HG02588 (cell line): ENCODE measurements around the gene DBNDD1.
"Not testable (repeated sequence)": the region's sequence is repeated elsewhere in the genome, so short reads cannot be mapped to it uniquely, and the experiment has no call there.

Experiments
- ATAC-seq: cut with Tn5 transposase; IDR thresholded peaks from one replicate; pipeline ENCODE4 v1.9.1; 2021; ENCODE audit warnings: mild to moderate bottlenecking, moderate library complexity; ENCODE audit not compliant: unreplicated experiment

The DBNDD1 gene

DNA sequence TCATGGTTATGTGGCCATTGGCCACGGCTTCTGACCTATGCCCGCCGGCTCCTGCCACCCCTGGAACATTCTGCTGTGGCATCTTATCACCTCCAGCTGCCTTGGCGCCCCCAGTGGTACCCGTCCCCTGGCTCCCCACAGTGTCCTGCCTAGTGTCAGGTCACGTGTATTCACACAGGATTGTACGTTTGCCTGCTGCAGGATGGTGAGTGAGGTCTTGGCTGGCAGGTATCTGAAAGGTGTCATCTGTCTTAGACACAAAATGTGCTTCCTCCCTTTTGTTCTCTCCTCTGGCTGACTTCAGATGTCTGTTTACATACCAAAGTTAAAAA lies 24.9 kb downstream of the DBNDD1 start:
- ATAC-seq: no peak

DNA sequence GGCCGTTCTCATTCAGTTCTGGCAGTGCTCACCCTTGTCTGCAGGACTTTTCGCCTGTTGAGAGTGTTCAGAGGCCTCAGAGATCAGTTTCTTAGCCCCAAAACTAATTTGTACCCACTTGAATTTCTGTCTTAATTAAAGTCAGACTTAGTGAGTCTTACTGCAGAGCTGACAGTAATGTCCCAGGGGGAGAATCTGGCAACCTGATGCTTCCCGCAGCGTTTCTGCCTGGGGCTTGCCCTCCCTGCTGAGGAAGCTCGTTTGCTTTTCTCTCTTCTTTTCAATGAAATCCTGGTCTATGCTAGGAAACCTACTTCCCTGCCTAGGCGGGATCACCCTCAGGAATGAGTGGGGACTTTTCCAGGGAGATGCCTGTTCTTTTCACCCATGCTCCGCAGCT lies 25.3 kb downstream of the DBNDD1 start:
- ATAC-seq: no peak

DNA sequence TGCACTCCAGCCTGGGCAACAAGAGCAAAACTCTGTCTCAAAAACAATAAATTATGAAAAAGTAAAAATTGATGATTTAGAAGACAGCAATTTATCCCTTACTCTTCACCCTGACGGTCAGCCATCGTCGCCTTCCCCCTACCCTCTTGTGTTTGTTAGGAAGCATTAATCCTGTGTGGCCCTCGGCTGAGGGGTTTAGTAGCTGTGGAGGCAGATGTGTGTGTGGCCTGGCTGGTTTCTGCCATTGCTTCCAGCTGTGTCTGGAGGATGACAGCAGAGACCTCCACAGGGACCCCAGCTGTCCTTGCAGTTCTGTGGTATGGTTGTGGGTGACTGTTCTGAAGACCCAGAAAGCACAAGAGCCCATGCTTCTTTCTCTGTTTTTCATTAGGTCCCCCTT lies 25.9 kb downstream of the DBNDD1 start:
- no peak for ATAC-seq

DNA sequence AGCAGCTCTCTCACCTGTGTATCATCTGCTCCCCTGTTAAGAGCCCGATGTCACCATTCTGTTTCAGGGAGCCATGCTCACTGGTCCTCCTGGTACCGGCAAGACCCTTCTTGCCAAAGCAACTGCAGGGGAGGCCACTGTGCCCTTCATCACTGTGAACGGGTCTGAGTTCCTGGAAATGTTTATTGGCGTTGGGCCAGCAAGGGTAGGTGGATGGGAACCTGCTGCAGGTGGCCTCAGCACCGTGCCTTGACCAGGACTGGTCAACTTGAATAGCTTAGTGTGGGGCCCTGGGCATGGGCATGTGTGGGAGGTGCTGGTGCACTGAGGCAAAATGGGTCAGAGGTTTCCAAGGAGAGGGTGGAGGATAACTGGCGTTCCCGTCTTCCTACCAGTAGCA lies 28.5 kb downstream of the DBNDD1 start:
- ATAC-seq: no peak

DNA sequence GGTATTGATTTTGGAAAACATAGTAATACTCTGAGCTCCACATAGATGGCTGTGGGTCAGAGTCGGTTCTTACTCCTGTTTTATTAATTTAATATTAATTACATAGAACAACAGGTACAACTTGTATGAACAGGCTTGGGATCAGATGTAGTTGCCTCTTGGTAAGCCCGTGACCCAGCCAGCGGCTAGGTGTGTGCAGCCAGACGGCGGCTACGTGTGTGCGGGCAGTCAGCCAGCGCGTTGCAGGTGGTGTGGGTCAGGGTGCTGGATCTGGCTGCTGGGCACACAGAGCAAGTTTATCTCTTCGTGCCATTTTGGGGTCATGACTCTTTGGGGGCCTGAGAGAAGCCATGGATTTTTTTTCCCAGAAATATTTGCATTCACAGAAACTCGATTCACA lies 30.3 kb downstream of the DBNDD1 start:
- no peak for ATAC-seq

DNA sequence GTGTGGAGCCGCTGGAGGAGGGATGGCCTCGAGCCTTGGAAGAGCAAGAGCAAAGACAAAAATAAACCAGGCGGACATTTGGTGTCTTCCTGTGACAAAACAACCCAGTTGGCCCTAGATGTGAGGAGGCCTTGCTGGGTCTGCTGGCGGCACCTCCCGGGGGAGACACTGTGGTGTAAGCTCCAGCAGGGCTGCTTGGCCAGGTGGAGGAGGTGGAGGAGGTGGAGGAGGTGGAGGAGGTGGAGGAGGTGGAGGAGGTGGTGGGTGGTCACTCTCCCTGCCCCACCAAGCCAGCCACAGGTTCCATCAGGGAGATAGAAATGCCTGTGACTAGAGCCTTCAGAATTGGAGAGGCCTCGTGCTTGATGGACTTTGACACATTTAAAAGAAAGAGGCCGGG lies 32.1 kb downstream of the DBNDD1 start:
- ATAC-seq: no peak

DNA sequence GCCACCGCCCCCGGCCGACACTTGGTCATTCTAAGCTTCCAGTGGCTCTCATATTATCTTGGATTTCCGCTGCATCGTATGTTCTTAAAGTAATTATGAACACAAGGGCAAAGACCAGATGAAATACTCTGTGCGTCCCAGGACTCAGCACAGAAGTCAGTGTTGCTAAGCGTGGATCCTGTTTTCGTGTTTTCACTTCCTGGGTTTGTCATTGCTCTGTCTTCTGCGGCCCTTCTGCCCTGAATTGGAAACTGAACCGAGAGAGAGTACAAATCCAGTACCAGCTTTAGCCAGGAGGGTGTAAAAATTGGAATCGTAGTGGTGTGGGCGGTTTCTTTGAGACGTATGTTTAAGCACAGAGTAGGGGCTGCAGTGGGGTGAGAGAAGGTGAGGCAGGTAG lies 32.7 kb downstream of the DBNDD1 start:
- ATAC-seq: no peak

DNA sequence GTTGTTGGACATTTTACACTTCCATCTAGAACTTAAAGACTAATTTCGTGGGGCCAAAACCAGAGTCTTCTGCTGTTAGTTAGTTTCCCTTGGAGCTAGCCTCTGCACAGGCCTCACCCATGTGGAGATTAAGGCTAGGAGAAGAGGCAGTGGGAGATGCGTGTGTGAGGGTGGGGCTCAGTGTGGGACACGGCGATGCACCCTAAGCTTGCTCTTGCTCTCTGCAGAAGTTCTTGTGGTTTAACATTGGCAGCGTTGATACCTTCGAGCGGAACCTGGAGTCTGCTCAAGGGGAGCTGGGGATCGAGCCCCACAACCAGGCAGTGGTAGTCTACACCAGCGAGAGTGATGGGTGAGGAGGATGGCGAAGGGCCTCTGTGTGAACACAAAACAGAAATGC lies 34.0 kb downstream of the DBNDD1 start:
- ATAC-seq: no peak

DNA sequence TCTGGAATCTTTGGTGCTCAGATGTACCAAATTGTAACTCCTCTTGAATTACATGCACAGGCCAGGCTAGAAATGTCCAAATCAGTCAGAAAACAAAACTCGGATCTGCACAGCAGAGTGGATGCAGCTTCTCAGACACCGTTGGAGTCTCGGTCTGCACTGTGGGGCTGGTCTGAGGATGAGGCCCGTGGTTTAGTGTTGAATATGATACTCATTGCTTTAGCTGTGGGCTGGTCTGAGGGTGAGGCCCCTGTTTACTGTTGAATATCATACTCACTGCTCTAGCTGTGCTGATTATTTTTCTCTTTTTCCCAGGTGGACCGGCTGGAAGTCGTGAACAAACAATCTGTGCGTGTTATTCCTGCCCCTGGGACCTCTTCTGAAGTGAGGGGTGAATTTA lies 35.0 kb downstream of the DBNDD1 start:
- ATAC-seq: no peak

DNA sequence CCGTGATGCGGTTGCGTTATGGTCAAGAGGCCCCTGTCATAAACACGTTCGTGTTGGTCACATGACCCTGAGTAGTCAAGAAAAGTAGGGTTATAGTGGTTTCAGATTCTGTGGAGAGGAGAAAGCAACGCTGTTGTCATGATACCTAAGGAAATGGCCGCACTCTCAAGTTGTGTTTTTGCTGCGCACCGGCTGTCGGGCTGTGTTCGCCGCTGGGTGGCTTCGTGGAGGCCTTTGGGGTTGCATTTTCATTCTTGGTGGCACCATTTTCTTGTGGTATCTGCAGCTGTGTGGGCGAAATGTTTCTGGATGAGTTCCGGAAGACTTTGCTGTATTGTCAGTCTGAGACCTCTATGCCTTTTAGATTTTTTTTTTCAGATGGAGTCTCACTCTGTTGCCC lies 35.7 kb downstream of the DBNDD1 start:
- ATAC-seq: no peak

DNA sequence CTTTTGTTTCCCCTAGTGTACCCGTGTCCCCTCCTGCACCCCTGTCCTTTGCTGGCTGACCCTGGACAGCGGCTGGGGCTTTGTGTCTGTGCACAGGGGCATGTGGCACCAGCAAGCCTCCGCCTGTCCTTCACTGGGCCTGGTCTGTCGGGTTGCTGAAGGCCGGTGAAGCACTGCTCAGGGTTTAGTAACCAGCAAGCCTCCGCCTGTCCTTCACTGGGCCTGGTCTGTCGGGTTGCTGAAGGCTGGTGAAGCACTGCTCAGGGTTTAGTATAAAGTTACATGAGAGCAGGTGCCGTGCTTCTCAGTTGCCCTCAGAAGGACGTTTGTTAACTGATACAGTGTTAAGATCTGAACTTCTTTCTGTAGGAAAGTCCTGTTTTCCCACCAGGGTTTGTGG lies 36.9 kb downstream of the DBNDD1 start:
- no peak for ATAC-seq

DNA sequence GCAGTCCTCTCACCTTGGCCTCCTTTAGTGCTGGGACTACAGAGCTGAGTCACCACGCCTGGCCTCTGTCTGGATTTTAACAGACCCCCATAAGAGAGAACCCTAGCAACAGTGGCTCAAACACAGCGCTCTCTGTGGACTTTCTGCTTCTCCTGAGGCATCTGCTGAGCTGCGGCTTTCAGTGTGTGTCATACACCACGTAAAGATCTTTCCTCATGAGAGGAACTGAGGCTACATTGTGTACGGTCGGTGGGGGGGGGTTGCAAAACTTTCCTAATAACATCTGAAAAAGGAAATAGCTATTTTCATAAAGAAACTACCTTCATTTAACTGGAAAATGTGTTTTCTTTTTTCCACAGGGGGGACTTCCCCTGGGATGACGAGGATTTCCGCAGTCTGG lies 37.8 kb downstream of the DBNDD1 start:
- peak; percentile 69 for ATAC-seq

DNA sequence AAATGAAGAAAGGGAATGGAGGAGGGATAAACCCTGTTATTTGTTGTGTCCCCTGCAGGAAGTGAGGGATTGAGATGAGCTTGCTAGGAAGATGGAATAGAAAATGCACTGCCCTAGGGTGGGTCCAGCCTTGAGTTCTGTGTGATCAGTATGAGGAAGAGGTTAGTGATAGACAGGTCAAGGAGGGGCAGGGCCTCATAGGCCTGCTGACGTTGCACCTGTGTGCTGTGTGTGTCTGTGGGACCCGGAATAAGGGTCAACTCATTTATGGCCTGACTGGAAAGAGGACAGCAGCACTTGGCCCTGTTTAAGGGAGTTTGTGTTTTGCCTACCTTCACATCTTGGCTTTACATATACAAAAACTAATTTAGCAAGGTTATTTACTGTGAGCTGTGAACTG lies 44.4 kb downstream of the DBNDD1 start:
- ATAC-seq: no peak

DNA sequence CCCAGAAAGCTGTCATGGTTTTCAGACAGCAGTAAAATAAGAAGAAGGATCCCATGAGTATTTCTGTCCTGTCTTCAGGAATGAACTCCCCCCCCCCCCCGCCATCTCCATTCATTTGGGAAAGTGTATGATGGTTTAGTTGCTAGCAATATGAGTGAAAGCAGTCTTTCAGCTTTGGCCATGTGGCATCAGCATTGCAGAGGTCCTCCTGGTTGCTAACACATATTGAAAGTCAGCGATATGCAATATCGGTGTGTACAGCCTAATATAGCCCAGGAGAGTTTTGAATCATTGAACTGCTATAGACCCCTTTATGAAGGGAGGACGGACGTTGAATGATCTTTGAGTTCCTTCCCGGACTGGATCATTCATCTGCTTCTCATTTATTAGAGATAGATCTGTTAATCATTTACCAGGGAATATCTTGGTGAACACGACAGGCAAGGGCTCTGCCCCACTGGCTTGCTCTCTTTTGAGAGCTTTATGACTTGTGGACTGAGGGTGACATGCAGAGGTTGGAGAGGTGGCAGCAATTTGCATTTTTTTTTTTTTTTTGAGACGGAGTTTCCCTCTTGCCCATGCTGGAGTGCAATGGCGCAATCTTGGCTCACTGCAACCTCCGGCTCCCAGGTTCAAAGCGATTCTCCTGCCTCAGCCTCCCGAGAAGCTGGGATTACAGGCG lies 45.5 kb downstream of the DBNDD1 start:
- no peak for ATAC-seq

DNA sequence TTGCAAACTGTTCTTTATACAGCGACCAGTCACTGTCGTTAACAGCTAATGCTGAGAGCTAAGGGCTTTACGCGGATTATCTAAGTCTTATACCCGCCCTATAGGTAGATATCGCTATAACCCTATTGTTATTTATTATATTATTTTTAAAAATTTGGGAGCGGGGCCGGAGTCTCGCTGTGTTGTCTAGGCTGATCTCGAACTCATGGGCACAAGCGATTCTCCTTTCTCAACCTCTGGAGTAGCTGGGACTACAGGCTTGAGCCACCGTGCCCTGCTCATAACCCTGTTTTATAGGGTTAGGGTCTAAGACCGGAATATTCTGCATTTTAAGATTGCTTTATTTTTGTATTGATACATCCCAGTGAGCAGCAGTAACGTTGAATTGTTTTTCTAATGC lies 46.0 kb downstream of the DBNDD1 start:
- ATAC-seq: no peak

DNA sequence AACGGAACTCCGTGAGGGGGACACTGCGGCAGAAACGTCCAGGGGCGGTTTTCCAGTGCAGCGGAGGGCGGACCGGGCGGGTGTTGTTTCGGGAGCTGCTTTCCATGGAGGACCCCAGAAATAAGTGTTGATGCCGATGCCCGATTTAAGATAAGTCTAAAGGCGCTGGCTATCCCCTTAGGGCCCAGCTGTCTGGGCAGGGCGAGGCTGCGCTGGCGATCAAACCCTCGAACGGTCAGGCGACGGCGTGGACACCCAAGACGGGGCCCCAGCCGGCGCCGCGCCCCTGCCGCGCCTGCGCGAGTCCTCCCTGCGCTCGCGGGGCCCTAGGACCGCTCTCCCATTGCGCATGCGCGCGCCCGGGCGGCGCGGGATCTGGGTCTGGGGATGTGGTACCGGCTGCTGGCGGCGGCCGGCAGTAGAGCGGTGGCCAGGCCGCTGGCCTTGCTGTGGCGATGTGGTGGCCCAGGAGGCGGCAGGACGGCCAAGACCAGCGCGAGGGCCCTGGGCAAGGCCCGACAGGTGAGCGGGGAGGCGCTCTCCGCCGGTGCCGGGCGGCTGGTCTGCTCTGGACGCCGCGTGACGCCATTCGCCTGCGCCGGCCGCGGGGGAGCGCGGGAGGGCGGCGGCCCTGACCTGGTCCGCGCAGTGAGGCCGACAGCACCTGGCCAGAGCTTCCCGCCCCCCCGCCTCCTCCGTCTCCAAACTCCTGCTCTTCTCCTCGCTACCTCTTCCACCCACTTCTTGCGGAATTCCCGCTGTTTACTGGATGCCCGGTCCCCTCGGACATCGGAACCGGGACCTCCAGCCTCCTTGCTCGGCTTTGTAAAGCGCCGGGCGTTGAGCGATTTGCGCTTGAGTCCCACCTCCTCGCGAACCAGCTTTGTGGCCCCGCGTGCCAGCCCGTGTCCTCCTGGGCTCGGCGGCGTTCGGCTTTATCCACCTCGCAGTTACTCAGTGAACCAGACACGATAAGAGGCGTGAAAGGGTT lies 46.7 kb downstream of the DBNDD1 start:
- ATAC-seq: peak; percentile 81

DNA sequence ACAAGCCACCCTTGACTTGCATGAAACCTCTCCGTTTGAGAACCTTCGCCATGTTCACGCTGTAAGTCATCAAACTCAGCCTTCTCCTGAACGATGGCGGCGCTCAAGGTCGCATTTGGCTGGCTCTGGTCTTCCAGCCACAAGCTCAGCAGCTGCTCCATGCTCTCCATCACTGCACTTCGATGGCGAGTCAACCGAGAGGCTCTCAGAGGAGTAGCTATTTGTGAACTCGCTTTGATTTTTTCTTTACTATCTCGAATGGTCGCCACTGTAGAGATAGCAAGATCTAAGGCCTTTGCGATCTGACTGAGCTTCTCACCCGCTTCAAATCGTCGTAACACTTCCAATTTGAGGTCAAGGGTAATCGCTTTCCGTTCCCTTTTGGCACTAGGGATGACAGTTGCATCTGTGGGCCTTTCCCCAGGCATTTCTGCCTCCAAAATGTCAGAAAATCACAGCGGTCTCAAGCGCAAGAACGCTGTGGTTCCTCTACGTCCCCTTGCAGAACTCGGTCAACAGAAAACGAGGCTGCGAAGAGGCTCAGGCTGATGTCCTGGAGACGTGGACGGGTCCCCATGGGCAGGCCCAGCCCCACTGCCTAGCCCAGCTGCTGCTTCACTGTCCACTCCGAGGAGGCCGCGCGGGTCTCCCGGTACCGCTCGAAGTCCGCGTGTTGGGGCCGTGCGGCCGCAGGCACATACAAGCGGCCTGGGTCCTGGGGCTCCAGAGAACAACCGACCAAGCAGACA lies 47.6 kb downstream of the DBNDD1 start:
- no peak for ATAC-seq

DNA sequence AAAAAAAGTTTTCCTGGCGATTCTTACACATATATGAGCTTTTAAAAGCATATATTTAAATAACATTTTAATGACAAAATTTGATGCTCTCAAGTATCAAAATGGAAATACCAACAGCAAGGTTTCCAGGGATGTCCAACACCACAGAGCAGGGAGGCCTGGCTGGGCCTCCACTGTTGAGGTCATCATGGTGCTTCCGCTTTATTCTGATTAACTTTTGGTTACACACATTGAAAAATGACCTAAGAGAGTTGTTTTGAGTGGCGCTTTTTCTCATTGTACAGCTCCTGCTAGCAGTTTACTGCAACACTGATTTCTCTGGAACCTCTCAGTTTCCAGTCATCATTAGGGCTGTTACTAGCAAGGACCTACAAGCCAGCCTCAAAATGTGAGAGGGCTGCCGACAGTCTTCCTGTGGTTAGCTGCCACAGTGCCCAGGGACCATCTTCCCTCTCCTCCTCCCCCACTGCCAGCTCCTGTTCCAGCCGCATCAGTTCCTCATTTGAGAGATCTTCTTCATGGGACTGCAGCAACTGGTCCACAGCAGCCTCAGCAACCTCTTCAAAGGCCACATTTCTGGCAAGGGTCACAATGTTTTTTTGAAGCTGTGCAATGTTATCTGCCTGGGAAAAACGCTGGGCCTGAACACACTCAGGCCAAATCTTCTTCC lies 49.4 kb downstream of the DBNDD1 start:
- no peak for ATAC-seq

DNA sequence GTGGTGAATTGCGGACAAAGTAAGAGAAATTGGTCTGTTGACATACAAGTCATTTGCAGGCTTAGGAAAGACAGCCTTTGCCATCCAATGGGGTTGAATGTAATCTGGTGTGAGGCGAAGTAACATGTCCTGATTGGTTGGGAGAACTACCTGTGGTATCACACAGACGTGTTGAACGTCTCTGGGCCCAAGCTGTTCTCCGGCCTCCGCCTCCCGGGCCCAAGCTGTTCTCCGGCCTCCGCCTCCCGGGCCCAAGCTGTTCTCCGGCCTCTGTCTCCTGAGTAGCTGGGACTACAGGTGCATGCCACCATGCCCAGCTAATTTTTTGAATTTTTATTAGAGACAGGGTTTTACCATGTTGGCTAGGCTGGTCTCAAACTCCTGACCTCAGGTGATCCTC lies 51.2 kb downstream of the DBNDD1 start:
- ATAC-seq: not testable (repeated sequence)

DNA sequence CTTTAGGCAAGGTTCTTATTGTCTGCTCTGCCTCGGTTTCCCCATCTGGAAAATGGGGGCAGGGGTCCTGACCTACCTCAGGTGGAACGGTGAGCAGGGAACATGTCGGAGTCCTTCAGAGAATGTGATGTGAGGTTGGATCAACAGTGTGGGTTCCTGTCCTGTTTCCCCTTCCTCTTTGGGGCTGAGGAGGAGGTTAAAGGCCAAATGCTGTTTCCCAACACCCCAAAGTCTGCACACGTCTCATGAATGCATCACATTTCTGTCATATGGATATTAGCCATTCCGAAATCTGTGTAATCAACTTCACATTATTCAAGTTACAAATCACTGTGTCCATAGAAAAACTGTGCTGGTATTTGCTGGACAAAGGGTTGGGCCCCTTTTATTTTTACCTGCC lies 51.8 kb downstream of the DBNDD1 start:
- ATAC-seq: not testable (repeated sequence)

DNA sequence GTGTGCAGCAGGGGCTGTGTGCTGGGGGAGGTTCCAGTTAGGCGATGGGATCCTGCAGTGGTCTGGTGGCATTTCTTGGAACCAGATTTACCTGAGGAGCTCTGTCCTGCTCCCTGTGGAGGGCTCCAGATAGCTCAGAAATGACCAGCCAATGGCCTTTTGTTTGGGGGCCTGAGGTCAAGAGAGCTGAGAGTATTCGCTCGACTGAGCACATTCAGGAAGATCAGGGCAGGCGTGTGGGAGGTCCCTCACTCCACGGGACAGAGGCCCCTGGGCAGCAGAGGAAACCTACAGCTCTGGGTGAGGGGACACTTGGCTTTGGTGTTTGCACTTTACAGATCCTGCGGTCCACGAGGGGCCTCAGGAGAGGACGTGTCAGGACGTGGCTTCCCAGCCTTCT lies 52.5 kb downstream of the DBNDD1 start:
- ATAC-seq: no peak
